ENCODE results near the gene ZNF827.

Gene ZNF827

GRCh38 chr4:145951931-145952330 is 13.3 kb upstream of the ZNF827 start:
- no peaks in the 10 kb centered on the region for H3K36me3 ChIP-seq
- no peak for TF ChIP-seq Cebpa-rat (IDR thresholded peaks at IDR 0.05)
- no peak overlapping the region for H3K4me2 ChIP-seq
- no peak overlapping the region for H3K9ac ChIP-seq
- no peak overlapping the region for H3K27ac ChIP-seq
- H4K20me1 ChIP-seq, result no peaks in the 10 kb centered on the region
- no peaks in the 10 kb centered on the region for H3K27me3 ChIP-seq
- 0 out of 22 replicates have a peak, but pooled peaks cover 0 to 3% (median 0%) of the 10 kb centered on the region in 11 experiments for H3K9me3 ChIP-seq (replicated peaks in 1 of 11)
- 0 out of 20 replicates have a peak, but pooled peaks cover 0 to under 1% (median 0%) of the 10 kb centered on the region in 10 experiments for H3K4me1 ChIP-seq
- no peak overlapping the region for H3K4me3 ChIP-seq

DNA sequence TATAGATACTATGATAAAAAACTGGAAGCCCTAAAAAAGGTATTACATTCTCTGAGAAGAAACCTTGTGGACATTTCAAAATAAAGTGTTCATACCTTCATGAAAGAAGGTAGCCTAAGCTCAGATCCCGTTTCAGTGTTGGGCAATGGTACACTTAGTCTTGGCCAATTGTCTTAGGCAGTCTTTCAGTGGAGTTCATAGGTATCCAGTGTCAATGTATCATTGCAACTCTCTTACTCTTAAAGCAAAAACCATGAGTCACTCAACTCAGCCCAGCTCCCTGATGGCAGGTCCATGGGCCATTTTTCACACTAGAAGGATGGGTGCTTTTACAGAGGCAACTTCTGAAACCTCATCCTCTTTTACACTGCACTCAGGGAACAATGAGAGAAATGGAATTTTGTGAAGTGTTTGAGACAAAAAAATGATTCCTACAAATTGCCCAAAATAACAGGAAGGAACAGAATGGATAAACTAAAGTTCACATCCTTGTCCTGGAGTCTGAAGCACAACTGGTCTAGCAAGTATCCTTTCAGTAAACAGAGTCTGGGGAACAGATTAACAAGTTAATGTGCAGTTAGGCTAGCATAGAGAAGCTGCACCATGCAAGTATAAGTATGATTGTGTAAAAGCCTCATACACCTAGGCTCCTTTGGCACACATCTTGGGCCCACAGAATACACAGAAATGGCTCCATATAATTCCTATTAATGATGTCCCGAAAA is 7.0 kb upstream of the ZNF827 start:
- no peaks in the 10 kb centered on the region for H3K36me3 ChIP-seq
- no peak overlapping the region for H3K4me2 ChIP-seq
- no peak overlapping the region for H3K27ac ChIP-seq
- no peaks in the 10 kb centered on the region for H3K4me1 ChIP-seq
- H3K9me3 ChIP-seq (replicated peaks in 1 of 11), result no peaks in the 10 kb centered on the region
- H3K9ac ChIP-seq, result no peak overlapping the region
- no peak for TF ChIP-seq Cebpa-rat (IDR thresholded peaks at IDR 0.05)
- H4K20me1 ChIP-seq, result no peaks in the 10 kb centered on the region
- H3K27me3 ChIP-seq, result no peaks in the 10 kb centered on the region
- H3K4me3 ChIP-seq, result no peak overlapping the region

DNA sequence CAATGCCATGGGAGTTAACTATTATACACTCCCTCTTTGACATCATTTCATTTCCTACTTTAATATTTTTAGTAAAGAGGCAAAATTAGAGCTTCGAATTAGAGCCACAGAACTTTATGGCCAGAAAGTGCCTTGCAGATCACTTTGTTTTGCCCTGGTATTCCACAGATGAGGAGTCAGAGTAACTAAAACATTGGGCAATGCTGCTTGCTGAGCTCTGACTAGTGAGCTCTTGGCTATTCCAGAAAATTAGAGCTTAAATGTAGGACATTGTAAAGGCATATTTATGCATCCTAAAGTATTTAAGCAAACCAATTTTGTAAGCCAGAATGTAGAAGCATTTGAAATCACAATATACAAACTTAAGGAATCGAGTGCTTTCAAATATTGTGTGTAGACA is 6.3 kb upstream of the ZNF827 start:
- no peaks in the 10 kb centered on the region for H3K36me3 ChIP-seq
- no peak for TF ChIP-seq Cebpa-rat (IDR thresholded peaks at IDR 0.05)
- no peaks in the 10 kb centered on the region for H3K4me1 ChIP-seq
- no peaks in the 10 kb centered on the region for H4K20me1 ChIP-seq
- H3K4me2 ChIP-seq, result no peak overlapping the region
- no peak overlapping the region for H3K9ac ChIP-seq
- H3K27ac ChIP-seq, result no peak overlapping the region
- no peaks in the 10 kb centered on the region for H3K27me3 ChIP-seq
- no peak overlapping the region for H3K4me3 ChIP-seq
- no peaks in the 10 kb centered on the region for H3K9me3 ChIP-seq (replicated peaks in 1 of 11)

DNA sequence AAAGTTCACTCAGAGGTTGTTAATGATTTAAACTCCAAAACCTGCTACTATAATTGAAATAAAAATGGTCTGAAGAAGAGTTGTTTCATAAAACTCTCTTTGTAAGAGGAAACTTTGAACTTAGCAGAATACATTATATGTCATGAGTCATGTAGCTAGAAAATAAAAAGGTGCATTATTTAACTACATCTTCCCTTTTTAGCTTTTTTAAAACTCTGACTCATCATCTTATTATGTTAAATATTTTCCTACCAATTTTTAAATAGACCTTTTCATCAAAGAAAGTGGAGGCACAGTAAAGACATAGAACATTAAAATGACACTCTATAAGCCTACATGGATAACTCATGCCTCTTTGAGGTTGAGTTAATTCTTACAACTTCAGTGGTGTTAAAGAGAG is 1.2 kb upstream of the ZNF827 start:
- no peaks in the 10 kb centered on the region for H3K27me3 ChIP-seq
- H3K9ac ChIP-seq, result no peak overlapping the region
- peaks cover 8 to 21% (median 15%) of the 10 kb centered on the region in 10 experiments for H3K4me1 ChIP-seq
- H3K36me3 ChIP-seq, result no peaks in the 10 kb centered on the region
- H3K27ac ChIP-seq, result no peak overlapping the region
- H3K4me2 ChIP-seq, result peak overlapping the region in 6 of 11 experiments; percentile 66 to 90 (median 82); a peak in 6 of 22 replicates
- H3K4me3 ChIP-seq, result no peak overlapping the region
- H3K9me3 ChIP-seq (replicated peaks in 1 of 11), result no peaks in the 10 kb centered on the region
- no peak for TF ChIP-seq Cebpa-rat (IDR thresholded peaks at IDR 0.05)
- H4K20me1 ChIP-seq, result no peaks in the 10 kb centered on the region

DNA sequence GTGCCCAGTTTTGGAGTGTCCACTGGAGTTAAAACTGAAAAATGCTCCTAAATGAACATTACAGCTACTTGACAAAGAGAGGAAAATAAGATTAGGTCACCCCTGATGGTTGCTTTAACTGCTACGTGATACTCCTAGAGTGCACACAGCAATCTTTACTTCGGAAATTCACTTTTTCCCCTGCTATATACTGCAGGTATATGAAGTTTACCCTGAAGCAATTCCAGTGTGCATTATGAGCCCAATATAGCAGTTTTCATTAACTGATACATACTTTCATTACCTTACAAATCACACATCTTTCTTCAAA is 773 bp upstream of the ZNF827 start:
- no peaks in the 10 kb centered on the region for H3K27me3 ChIP-seq
- peak overlapping the region in 4 of 11 experiments; percentile 89 to 94 (median 92); a peak in 6 of 22 replicates for H3K9ac ChIP-seq
- H3K27ac ChIP-seq, result no peak overlapping the region
- H3K4me2 ChIP-seq, result peak overlapping the region; percentile 66 to 98 (median 80); a peak in 19 of 22 replicates
- no peak for TF ChIP-seq Cebpa-rat (IDR thresholded peaks at IDR 0.05)
- peak overlapping the region in 3 of 10 experiments; percentile 77 to 83 (median 82); a peak in 4 of 20 replicates for H3K4me3 ChIP-seq
- H3K9me3 ChIP-seq (replicated peaks in 1 of 11), result no peaks in the 10 kb centered on the region
- peaks cover 11 to 26% (median 20%) of the 10 kb centered on the region in 10 experiments for H3K4me1 ChIP-seq
- H4K20me1 ChIP-seq, result no peaks in the 10 kb centered on the region
- no peaks in the 10 kb centered on the region for H3K36me3 ChIP-seq

- H3K4me1 ChIP-seq, result peaks cover 21 to 33% (median 26%) of the 10 kb centered on the region in 10 experiments
- no peaks in the 10 kb centered on the region for H3K9me3 ChIP-seq (replicated peaks in 1 of 11)
- no peaks in the 10 kb centered on the region for H3K27me3 ChIP-seq
- H3K4me3 ChIP-seq, result peak overlapping the region; percentile 75 to 92 (median 81)
- peak overlapping the region; percentile 66 to 98 (median 81) for H3K4me2 ChIP-seq
- H3K36me3 ChIP-seq, result peaks cover 0 to under 1% (median 0%) of the 10 kb centered on the region in 11 experiments; a peak in 3 of 22 replicates
- no peak for TF ChIP-seq Cebpa-rat (IDR thresholded peaks at IDR 0.05)
- H3K27ac ChIP-seq, result peak overlapping the region; percentile 45 to 97 (median 92); a peak in 21 of 22 replicates
- no peaks in the 10 kb centered on the region for H4K20me1 ChIP-seq
- peak overlapping the region; percentile 85 to 96 (median 91) for H3K9ac ChIP-seq
These were observed 532 bp downstream of the ZNF827 start for GRCh38 chr4:145937971-145938611.

- no peak for TF ChIP-seq Cebpa-rat (IDR thresholded peaks at IDR 0.05)
- Histone ChIP-seq H3K27me3 (no peaks in the 10 kb centered on the region), H3K4me3 (peak overlapping the region; percentile 75 to 92 (median 81)), H3K36me3 (peaks cover 0 to 8% (median 0%) of the 10 kb centered on the region in 11 experiments; a peak in 3 of 22 replicates), H3K9ac (peak overlapping the region; percentile 85 to 96 (median 91)), H3K4me2 (peak overlapping the region; percentile 57 to 98 (median 81); a peak in 19 of 22 replicates), H3K9me3 (replicated peaks in 1 of 11) (no peaks in the 10 kb centered on the region), H4K20me1 (no peaks in the 10 kb centered on the region), H3K4me1 (peaks cover 21 to 33% (median 26%) of the 10 kb centered on the region in 10 experiments), H3K27ac (peak overlapping the region; percentile 78 to 97 (median 92); a peak in 20 of 22 replicates)
These were observed 1.4 kb downstream of the ZNF827 start for GRCh38 chr4:145936997-145937901.

DNA sequence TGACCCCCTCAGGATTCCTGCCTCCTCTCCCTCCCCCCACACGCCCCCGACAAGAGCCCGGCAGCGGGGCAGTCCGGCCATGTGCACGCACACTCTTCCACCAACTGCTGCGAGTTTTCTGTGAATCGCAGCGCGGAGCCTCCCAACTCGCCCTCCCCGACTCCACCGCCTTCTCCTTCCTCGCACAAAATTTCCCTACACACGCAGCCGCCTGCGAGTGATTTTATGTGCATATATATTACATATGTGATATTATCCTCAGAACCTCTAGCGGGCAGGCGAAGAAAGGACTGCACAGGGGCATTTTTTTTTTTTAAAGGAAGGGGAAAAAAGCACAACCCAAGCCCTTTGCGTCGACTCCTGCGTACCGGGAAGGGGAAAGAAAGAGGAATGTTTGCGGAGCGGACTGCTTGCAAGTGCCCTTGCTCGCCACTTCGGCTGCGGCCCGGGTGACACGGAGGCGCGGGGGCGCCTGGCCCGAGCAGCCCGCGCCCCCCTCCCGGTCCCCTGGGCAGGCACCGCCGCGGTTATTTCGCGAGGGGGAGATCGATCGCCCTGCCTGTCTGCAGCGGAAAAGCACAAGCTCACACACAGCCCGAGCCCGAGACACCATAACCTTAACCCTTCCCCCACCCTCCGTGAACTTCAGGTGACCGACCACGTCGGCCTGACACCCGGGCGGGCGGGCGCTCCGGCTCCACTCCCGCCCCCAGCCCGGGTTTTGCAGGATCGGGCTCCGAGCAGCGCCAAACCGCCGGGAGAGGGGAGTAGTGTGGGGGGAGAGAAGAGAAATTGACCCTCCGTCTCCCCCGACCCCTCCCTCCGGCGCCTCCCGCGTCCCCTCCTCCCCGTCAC is 2.3 kb downstream of the ZNF827 start:
- H3K27ac ChIP-seq, result peak overlapping the region; percentile 78 to 97 (median 92)
- H3K4me2 ChIP-seq, result peak overlapping the region; percentile 78 to 98 (median 89)
- no peaks in the 10 kb centered on the region for H4K20me1 ChIP-seq
- H3K9me3 ChIP-seq (replicated peaks in 1 of 11), result no peaks in the 10 kb centered on the region
- H3K36me3 ChIP-seq, result peaks cover 0 to 8% (median 0%) of the 10 kb centered on the region in 11 experiments; a peak in 4 of 22 replicates
- H3K9ac ChIP-seq, result peak overlapping the region; percentile 85 to 96 (median 91)
- no peaks in the 10 kb centered on the region for H3K27me3 ChIP-seq
- TF ChIP-seq Cebpa-rat (IDR thresholded peaks at IDR 0.05), result no peak
- peaks cover 21 to 35% (median 29%) of the 10 kb centered on the region in 10 experiments for H3K4me1 ChIP-seq
- H3K4me3 ChIP-seq, result peak overlapping the region; percentile 75 to 92 (median 81)
